Measurements from ENCODE around the gene METTL16.
A peak's percentile ranks its signal among the peaks of the same experiment; 100 is the strongest.
"Not testable (repeated sequence)": the region's sequence is repeated elsewhere in the genome, so short reads cannot be mapped to it uniquely, and the experiment has no call there.

Gene METTL16

GRCh38 chr17:2500446-2500845 is 11.2 kb downstream of the METTL16 start:
- DNase-seq, result no peak

DNA sequence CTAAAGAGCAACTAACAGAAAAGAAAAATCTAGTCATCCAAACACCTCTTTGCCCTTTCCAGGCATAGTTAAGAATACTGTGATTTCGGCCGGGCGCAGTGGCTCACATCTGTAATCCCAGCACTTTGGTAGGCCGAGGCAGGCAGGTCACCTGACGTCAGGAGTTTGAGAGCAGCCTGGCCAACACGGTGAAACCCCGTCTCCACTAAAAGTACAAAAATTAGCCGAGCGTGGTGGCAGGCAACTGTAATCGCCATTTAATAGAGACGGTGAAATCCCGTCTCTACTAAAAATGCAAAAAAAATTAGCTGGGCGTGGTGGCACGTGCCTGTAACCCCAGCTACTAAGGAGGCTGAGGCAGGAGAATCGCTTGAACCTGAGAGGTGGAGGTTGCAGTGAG is 22.4 kb downstream of the METTL16 start:
- DNase-seq, result not testable (repeated sequence)

DNA sequence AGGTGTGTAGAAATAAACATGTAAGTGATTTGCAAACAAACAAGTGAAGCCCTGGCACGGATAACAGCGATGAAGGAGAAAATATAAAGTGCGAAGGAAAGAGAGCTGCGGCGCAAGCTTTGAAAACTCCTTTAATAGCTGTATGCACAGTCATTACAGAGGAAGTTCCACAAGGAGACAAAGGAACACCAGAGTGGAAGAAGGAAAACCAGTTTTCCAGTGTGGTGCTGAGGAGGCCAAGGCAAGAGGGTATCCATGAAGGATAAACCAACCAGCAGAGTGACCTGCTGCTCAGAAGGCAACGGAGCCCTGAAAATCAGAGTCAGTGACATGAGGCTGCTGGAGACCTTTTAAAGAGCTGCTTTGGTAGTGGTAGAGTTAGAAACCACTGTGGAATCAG is 24.4 kb downstream of the METTL16 start:
- no peak for DNase-seq

- not testable (repeated sequence) for DNase-seq
Measured at GRCh38 chr17:2486709-2487108, 25.0 kb downstream of the METTL16 start.

DNA sequence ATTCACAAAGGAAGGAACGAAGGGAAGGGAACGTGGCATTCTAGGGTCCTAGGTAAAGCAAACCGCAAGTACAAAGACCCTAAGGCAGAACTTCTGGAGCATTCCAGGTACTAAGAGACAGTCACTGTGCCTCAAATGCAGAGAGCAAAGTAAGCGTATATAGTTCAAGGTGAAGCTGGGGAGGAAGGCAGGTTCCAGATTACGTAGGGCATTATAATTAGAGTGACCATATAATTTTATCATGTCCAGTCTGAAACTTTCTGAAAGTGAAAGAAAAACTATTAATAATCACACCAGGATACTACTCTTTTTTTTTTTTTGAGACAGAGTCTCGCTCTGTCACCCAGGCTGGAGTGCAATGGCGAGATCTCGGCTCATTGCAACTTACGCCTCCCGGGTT is 25.7 kb downstream of the METTL16 start:
- no peak for DNase-seq

- no peak for DNase-seq
Measured at GRCh38 chr17:2485543-2485942, 26.1 kb downstream of the METTL16 start.

- DNase-seq, result no peak
Measured at GRCh38 chr17:2484876-2485275, 26.8 kb downstream of the METTL16 start.

DNA sequence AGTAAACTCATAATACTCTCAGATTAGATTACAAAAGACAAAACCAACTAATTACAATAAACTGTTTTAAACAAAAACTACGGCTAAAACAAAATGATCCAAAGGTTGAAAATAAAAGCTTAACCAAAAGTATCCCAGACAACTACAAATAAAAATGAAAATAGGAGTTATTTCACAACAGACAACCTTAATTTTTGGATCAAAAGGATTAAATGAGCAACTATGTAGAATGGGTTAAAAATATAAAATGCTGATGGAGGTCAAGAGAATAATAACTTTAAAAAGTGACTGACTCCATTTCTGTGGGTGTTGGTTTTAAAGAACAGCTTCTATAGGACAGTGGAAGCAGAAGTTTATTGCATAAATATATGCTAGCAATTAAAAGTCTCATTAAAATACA is 28.6 kb downstream of the METTL16 start:
- DNase-seq, result no peak

- peak; percentile 34 for DNase-seq
Measured at GRCh38 chr17:2482218-2482617, 29.5 kb downstream of the METTL16 start.

GRCh38 chr17:2481760-2482159 is 29.9 kb downstream of the METTL16 start:
- DNase-seq, result no peak

DNA sequence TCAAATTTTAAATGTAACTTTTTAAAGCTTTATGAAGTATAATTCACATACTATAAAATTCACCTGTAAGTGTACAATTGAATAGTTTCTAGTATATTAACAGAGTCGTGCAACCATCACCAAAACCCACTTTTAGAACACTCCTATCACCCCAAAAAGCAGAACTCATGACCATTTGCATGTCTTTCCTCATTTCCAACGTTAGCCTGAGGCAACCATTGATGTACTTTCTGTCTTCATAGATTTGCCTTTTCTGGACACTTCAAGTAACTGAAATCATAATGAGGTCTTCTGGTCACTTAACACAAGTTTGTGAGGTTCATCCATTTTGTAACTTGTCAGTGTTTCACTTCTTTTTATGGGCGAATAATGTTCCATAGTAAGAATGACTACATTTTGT is 33.2 kb downstream of the METTL16 start:
- no peak for DNase-seq

DNA sequence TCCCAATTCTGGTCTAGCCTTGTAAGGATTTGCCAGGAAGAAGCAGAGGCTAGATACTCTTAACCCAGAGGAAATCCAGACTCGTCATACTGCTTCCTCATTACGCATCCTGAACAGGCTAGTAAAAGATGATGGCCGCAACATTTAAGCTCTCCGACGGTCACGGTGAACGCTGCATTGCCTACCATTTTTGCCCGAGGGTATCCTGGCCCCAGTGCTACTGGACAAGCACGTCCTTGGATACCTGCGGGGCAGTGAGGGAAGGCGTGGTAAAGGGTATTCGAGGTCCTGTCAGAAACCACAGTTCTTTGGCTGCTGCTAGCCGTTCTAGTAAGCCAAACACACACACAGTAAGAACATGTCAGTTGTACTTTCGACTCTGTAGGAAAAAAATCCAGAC is 36.6 kb downstream of the METTL16 start:
- no peak for DNase-seq

- no peak for DNase-seq
Measured at GRCh38 chr17:2474371-2474770, 37.3 kb downstream of the METTL16 start.

GRCh38 chr17:2468270-2468669 is 43.4 kb downstream of the METTL16 start:
- no peak for DNase-seq

DNA sequence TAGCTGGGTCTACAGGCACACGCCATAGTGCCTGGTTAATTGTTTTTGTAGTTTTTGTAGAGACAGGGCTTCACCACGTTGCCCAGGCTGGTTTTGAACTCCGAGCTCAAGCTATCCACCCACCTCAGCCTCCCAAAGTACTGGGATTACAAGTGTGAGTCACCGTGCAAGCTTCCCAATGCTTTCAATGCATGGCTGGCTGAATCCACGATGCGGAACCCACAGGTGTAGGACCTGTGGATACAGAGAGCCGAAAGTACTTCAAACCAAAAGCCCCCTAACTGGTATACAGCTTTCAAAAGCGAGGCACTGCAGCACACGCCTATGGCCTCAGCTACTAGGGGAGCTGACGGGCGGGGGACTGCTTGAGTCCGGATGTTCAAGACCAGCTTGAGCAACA is 44.8 kb downstream of the METTL16 start:
- no peak for DNase-seq

GRCh38 chr17:2462481-2462880 is 49.2 kb downstream of the METTL16 start:
- DNase-seq, result no peak

- DNase-seq, result no peak
Measured at GRCh38 chr17:2459917-2460271, 51.8 kb downstream of the METTL16 start.

DNA sequence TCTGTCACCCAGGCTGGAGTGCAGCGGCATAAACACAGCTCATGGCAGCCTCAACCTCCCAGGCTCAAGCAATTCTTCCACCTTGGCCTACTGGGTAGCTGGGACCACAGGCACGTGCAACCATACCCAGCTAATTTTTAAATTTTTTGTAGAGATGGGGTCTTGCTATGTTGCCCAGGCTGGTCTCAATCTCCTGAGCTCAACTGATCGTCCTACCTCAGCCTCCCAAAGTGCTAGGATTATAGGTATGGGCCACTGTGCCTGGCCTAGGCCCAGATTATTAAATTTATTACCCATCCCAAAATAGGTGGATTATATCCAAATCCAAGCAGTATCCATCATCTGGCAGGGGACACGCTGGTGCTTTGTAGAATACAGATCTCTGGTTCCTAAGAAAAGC is 53.8 kb downstream of the METTL16 start:
- no peak for DNase-seq

DNA sequence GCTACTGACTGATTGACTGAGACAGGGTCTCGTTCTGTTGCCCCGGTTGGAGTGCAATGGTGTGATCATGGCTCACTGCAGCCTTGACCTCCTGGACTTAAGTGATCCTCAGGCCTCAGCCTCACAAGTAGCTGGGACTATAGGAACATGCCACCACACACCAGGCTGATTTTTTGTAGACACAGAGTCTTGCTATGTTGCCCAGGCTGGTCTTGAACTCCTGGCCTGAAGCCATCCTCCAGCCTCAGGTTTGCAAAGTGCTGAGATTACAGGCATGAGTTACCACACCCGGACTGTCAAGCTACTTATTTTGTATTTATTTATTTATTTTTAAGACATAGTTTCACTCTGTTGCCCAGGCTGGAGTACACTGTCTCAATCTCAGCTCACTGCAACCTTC is 55.2 kb downstream of the METTL16 start:
- DNase-seq, result no peak

GRCh38 chr17:2455956-2456355 is 55.7 kb downstream of the METTL16 start:
- no peak for DNase-seq

- no peak for DNase-seq
Measured at GRCh38 chr17:2453866-2454265, 57.8 kb downstream of the METTL16 start.

GRCh38 chr17:2453325-2453724 is 58.4 kb downstream of the METTL16 start:
- DNase-seq, result no peak

GRCh38 chr17:2452216-2452750 is 59.4 kb downstream of the METTL16 start:
- no peak for DNase-seq

GRCh38 chr17:2450016-2450650 is 61.6 kb downstream of the METTL16 start:
- no peak for DNase-seq

GRCh38 chr17:2449486-2449885 is 62.2 kb downstream of the METTL16 start:
- no peak for DNase-seq
